Stomach (tissue), 4 donors: ENCODE measurements around the gene PRDM16.

ENCODE experiments used
- POLR2AphosphoS5 ChIP-seq, 3 donors: sonication (generic); formaldehyde crosslinking; IDR thresholded peaks; one replicate each; pipeline ENCODE4 v1.6.1; 2016; ENCODE audit warnings: antibody characterized with exemption in 3 of 3
- TF ChIP-seq, protein P1 (sequence below), 7 experiments: fragments of 450-650 bp in 4 of 7; fragments of 200-600 bp in 3 of 7; sonication (generic) in 3 of 7; IDR thresholded peaks; one replicate each; pipeline ENCODE4 v1.5.1; 2016 to 2019; ENCODE audit warnings: antibody characterized with exemption in 7 of 7, control low read depth in 2 of 7, mild to moderate bottlenecking in 1 of 7

DNA sequence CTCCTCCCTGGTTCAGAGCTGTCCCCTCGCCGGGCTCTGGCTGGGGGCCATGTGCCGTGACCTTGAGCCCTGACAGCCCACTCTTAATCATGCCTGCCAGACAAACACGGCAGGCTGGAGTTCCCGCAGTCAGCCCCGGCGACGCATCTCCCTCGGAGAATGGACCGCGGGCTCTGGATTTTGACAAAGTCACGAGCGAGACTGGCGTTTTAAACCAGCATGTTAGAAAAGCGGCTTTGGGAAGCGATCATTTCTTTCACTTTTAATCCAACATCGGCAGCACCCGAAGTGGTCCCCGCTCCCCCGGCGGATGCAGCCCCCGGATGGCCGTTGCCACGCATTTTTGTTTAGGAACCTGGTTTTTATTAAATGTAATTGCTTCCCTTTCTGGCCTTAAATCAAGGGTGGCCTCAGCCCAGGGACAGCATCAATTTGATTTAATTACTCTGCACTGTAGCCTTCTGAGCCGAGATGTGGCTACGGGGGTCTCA, 70.9 kb downstream of the PRDM16 start:
- TF ChIP-seq POLR2AphosphoS5 (IDR thresholded peaks at IDR 0.05) = no peak
- TF ChIP-seq, protein P1, sequence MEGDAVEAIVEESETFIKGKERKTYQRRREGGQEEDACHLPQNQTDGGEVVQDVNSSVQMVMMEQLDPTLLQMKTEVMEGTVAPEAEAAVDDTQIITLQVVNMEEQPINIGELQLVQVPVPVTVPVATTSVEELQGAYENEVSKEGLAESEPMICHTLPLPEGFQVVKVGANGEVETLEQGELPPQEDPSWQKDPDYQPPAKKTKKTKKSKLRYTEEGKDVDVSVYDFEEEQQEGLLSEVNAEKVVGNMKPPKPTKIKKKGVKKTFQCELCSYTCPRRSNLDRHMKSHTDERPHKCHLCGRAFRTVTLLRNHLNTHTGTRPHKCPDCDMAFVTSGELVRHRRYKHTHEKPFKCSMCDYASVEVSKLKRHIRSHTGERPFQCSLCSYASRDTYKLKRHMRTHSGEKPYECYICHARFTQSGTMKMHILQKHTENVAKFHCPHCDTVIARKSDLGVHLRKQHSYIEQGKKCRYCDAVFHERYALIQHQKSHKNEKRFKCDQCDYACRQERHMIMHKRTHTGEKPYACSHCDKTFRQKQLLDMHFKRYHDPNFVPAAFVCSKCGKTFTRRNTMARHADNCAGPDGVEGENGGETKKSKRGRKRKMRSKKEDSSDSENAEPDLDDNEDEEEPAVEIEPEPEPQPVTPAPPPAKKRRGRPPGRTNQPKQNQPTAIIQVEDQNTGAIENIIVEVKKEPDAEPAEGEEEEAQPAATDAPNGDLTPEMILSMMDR (IDR thresholded peaks at IDR 0.05) = no peak
